ENCODE results near the gene SRCAP. TPM values are rescaled to one million over a fixed set of nuclear protein-coding genes. Genes with fewer than 3 reads are reported as not detected.

The SRCAP gene
- polyA plus RNA-seq, 4 donors, result 1.6 to 36.8 (median 13.7) TPM

- no peaks in the 10 kb centered on the region for H3K9me3 ChIP-seq (ENCODE audit: control insufficient read depth in 2 of 2, insufficient read depth in 1 of 2, low read depth in 1 of 2, low read length in 1 of 2)
- peaks cover 3 to 62% (median 14%) of the 10 kb centered on the region in 3 donors for H3K36me3 ChIP-seq (ENCODE audit: control insufficient read depth in 3 of 3, insufficient read depth in 2 of 3, low read depth in 1 of 3, low read length in 3 of 3)
- 92 to 95% (median 93%) methylated on average over 19 to 20 of the region's 20 CpGs for WGBS, 3 donors
- H3K27ac ChIP-seq (ENCODE audit: low read depth in 1 of 3, low read length in 2 of 3), result no peak overlapping the region
- H3K4me1 ChIP-seq (ENCODE audit: control insufficient read depth in 3 of 3, insufficient read depth in 2 of 3, low read depth in 1 of 3, low read length in 2 of 3), result peaks cover 0 to 5% (median 2%) of the 10 kb centered on the region in 3 donors
- H3K27me3 ChIP-seq (ENCODE audit: control insufficient read depth in 3 of 3, insufficient read depth in 3 of 3, low read length in 3 of 3), result no peaks in the 10 kb centered on the region
- no peak overlapping the region for H3K4me3 ChIP-seq (ENCODE audit: low read depth in 1 of 3, low read length in 3 of 3)
- no peak for DNase-seq
- no peak for FAIRE-seq
Observed at GRCh38 chr16:30755955-30756780, 57.2 kb downstream of the SRCAP start.

- no peak for FAIRE-seq
- no peak for DNase-seq
- 95 to 99% (median 95%) methylated on average over 13 of the region's 13 CpGs for WGBS, 3 donors
- Histone ChIP-seq H3K4me3 (ENCODE audit: low read depth in 1 of 3, low read length in 3 of 3) (no peak overlapping the region), H3K27me3 (ENCODE audit: control insufficient read depth in 3 of 3, insufficient read depth in 3 of 3, low read length in 3 of 3) (no peaks in the 10 kb centered on the region), H3K27ac (ENCODE audit: low read depth in 1 of 3, low read length in 2 of 3) (no peak overlapping the region), H3K9me3 (ENCODE audit: control insufficient read depth in 2 of 2, insufficient read depth in 1 of 2, low read depth in 1 of 2, low read length in 1 of 2) (no peaks in the 10 kb centered on the region), H3K4me1 (ENCODE audit: control insufficient read depth in 3 of 3, insufficient read depth in 2 of 3, low read depth in 1 of 3, low read length in 2 of 3) (peaks cover 0 to 7% (median 2%) of the 10 kb centered on the region in 3 donors), H3K36me3 (ENCODE audit: control insufficient read depth in 3 of 3, insufficient read depth in 2 of 3, low read depth in 1 of 3, low read length in 3 of 3) (peaks cover 3 to 56% (median 9%) of the 10 kb centered on the region in 3 donors)
Observed at GRCh38 chr16:30756781-30757100, 57.8 kb downstream of the SRCAP start.

GRCh38 chr16:30757316-30757715 is 58.3 kb downstream of the SRCAP start:
- Histone ChIP-seq H3K4me3 (ENCODE audit: low read depth in 1 of 3, low read length in 3 of 3) (no peak overlapping the region), H3K27ac (ENCODE audit: low read depth in 1 of 3, low read length in 2 of 3) (no peak overlapping the region), H3K4me1 (ENCODE audit: control insufficient read depth in 3 of 3, insufficient read depth in 2 of 3, low read depth in 1 of 3, low read length in 2 of 3) (peaks cover 0 to 7% (median 2%) of the 10 kb centered on the region in 3 donors), H3K9me3 (ENCODE audit: control insufficient read depth in 2 of 2, insufficient read depth in 1 of 2, low read depth in 1 of 2, low read length in 1 of 2) (no peaks in the 10 kb centered on the region), H3K36me3 (ENCODE audit: control insufficient read depth in 3 of 3, insufficient read depth in 2 of 3, low read depth in 1 of 3, low read length in 3 of 3) (peaks cover 3 to 56% (median 9%) of the 10 kb centered on the region in 3 donors), H3K27me3 (ENCODE audit: control insufficient read depth in 3 of 3, insufficient read depth in 3 of 3, low read length in 3 of 3) (no peaks in the 10 kb centered on the region)
- DNase-seq (no peak), FAIRE-seq (no peak)
- 88 to 93% (median 89%) methylated on average over 7 of the region's 7 CpGs for WGBS, 3 donors

- peak overlapping the region in 1 of 3 donors; percentile 22 for H3K27ac ChIP-seq (ENCODE audit: low read depth in 1 of 3, low read length in 2 of 3)
- peaks cover 4 to 20% (median 8%) of the 10 kb centered on the region in 3 donors for H3K4me1 ChIP-seq (ENCODE audit: control insufficient read depth in 3 of 3, insufficient read depth in 2 of 3, low read depth in 1 of 3, low read length in 2 of 3)
- H3K9me3 ChIP-seq (ENCODE audit: control insufficient read depth in 2 of 2, insufficient read depth in 1 of 2, low read depth in 1 of 2, low read length in 1 of 2), result no peaks in the 10 kb centered on the region
- H3K36me3 ChIP-seq (ENCODE audit: control insufficient read depth in 3 of 3, insufficient read depth in 2 of 3, low read depth in 1 of 3, low read length in 3 of 3), result peaks cover 2 to 54% (median 6%) of the 10 kb centered on the region in 3 donors
- 78 to 89% (median 81%) methylated on average over 10 of the region's 10 CpGs for WGBS, 3 donors
- no peaks in the 10 kb centered on the region for H3K27me3 ChIP-seq (ENCODE audit: control insufficient read depth in 3 of 3, insufficient read depth in 3 of 3, low read length in 3 of 3)
- no peak overlapping the region for H3K4me3 ChIP-seq (ENCODE audit: low read depth in 1 of 3, low read length in 3 of 3)
- DNase-seq, result no peak
- FAIRE-seq, result no peak
Observed at GRCh38 chr16:30758988-30759491, 60.1 kb downstream of the SRCAP start.

GRCh38 chr16:30760001-30760559 is 61.1 kb downstream of the SRCAP start:
- FAIRE-seq, result no peak
- 90 to 94% (median 90%) methylated on average over 7 of the region's 7 CpGs for WGBS, 3 donors
- H3K36me3 ChIP-seq (ENCODE audit: control insufficient read depth in 3 of 3, insufficient read depth in 2 of 3, low read depth in 1 of 3, low read length in 3 of 3), result peaks cover 11 to 59% (median 11%) of the 10 kb centered on the region in 3 donors
- H3K4me1 ChIP-seq (ENCODE audit: control insufficient read depth in 3 of 3, insufficient read depth in 2 of 3, low read depth in 1 of 3, low read length in 2 of 3), result peaks cover 4 to 20% (median 8%) of the 10 kb centered on the region in 3 donors
- no peaks in the 10 kb centered on the region for H3K27me3 ChIP-seq (ENCODE audit: control insufficient read depth in 3 of 3, insufficient read depth in 3 of 3, low read length in 3 of 3)
- no peak overlapping the region for H3K4me3 ChIP-seq (ENCODE audit: low read depth in 1 of 3, low read length in 3 of 3)
- no peaks in the 10 kb centered on the region for H3K9me3 ChIP-seq (ENCODE audit: control insufficient read depth in 2 of 2, insufficient read depth in 1 of 2, low read depth in 1 of 2, low read length in 1 of 2)
- DNase-seq, result no peak
- H3K27ac ChIP-seq (ENCODE audit: low read depth in 1 of 3, low read length in 2 of 3), result no peak overlapping the region

- H3K4me3 ChIP-seq (ENCODE audit: low read depth in 1 of 3, low read length in 3 of 3), result peak overlapping the region in 2 of 3 donors; percentile 94 to 99
- FAIRE-seq, result no peak
- WGBS, 3 donors, result 27 to 29% (median 28%) methylated on average over 26 of the region's 26 CpGs
- H3K9me3 ChIP-seq (ENCODE audit: control insufficient read depth in 2 of 2, insufficient read depth in 1 of 2, low read depth in 1 of 2, low read length in 1 of 2), result no peaks in the 10 kb centered on the region
- no peak overlapping the region for H3K27ac ChIP-seq (ENCODE audit: low read depth in 1 of 3, low read length in 2 of 3)
- H3K36me3 ChIP-seq (ENCODE audit: control insufficient read depth in 3 of 3, insufficient read depth in 2 of 3, low read depth in 1 of 3, low read length in 3 of 3), result peaks cover 13 to 60% (median 15%) of the 10 kb centered on the region in 3 donors
- H3K4me1 ChIP-seq (ENCODE audit: control insufficient read depth in 3 of 3, insufficient read depth in 2 of 3, low read depth in 1 of 3, low read length in 2 of 3), result peaks cover 4 to 20% (median 8%) of the 10 kb centered on the region in 3 donors
- DNase-seq, result no peak
- no peaks in the 10 kb centered on the region for H3K27me3 ChIP-seq (ENCODE audit: control insufficient read depth in 3 of 3, insufficient read depth in 3 of 3, low read length in 3 of 3)
Observed at GRCh38 chr16:30760577-30761426, 61.8 kb downstream of the SRCAP start.

GRCh38 chr16:30761427-30761927 is 62.5 kb downstream of the SRCAP start:
- DNase-seq, result peak in 1 of 2 donors; percentile 47
- H3K4me3 ChIP-seq (ENCODE audit: low read depth in 1 of 3, low read length in 3 of 3), result peak overlapping the region; percentile 64 to 99 (median 94)
- peak overlapping the region in 1 of 3 donors; percentile 43 for H3K27ac ChIP-seq (ENCODE audit: low read depth in 1 of 3, low read length in 2 of 3)
- peaks cover 4 to 20% (median 8%) of the 10 kb centered on the region in 3 donors for H3K4me1 ChIP-seq (ENCODE audit: control insufficient read depth in 3 of 3, insufficient read depth in 2 of 3, low read depth in 1 of 3, low read length in 2 of 3)
- no peaks in the 10 kb centered on the region for H3K9me3 ChIP-seq (ENCODE audit: control insufficient read depth in 2 of 2, insufficient read depth in 1 of 2, low read depth in 1 of 2, low read length in 1 of 2)
- no peaks in the 10 kb centered on the region for H3K27me3 ChIP-seq (ENCODE audit: control insufficient read depth in 3 of 3, insufficient read depth in 3 of 3, low read length in 3 of 3)
- peaks cover 14 to 60% (median 21%) of the 10 kb centered on the region in 3 donors for H3K36me3 ChIP-seq (ENCODE audit: control insufficient read depth in 3 of 3, insufficient read depth in 2 of 3, low read depth in 1 of 3, low read length in 3 of 3)
- no peak for FAIRE-seq
- 0 to 1% (median 1%) methylated on average over 59 to 64 of the region's 64 CpGs for WGBS, 3 donors
